ENCODE data around the gene CENPF. TPM values are rescaled to one million over a fixed set of nuclear protein-coding genes. Genes with fewer than 3 reads are reported as not detected.
A peak's percentile ranks its signal among the peaks of the same experiment; 100 is the strongest.
"Not testable (repeated sequence)": the region's sequence is repeated elsewhere in the genome, so short reads cannot be mapped to it uniquely, and the experiment has no call there.

Gene CENPF
- total and polyA plus RNA-seq, 9 of the 15 experiments (the other 6 are each of a cell fraction or from before 2014, with no cell fraction given): 50.6 to 180 (median 98.3) TPM

- H3K9ac ChIP-seq (ENCODE audit: insufficient read depth in 1 of 2, low read depth in 2 of 2, low read length in 2 of 2); H3K27me3 ChIP-seq (ENCODE audit: control insufficient read depth in 2 of 2, insufficient read depth in 2 of 2, low read length in 2 of 2); H3K9me1 ChIP-seq (ENCODE audit: control insufficient read depth, insufficient read depth, low read length); BruUV-seq (replicated peaks); DNase-seq (ENCODE audit: extremely low read depth in 1 of 4, low spot score in 3 of 4); H3K4me3 ChIP-seq; H3K9me3 ChIP-seq (replicated peaks; ENCODE audit: control insufficient read depth, insufficient read depth, low read depth, low read length); H3K4me2 ChIP-seq (ENCODE audit: insufficient read depth, low read length); ATAC-seq; FAIRE-seq; H3K27ac ChIP-seq (ENCODE audit: extremely low read depth, low read depth, low read length); H4K20me1 ChIP-seq (replicated peaks; ENCODE audit: control insufficient read depth, insufficient read depth, low read length); in situ Hi-C loops (cut with MboI); CTCF ChIA-PET (ENCODE audit: low intra/inter-chr PET ratio); intact Hi-C loops (cut with micrococcal nuclease); H2AFZ ChIP-seq (ENCODE audit: low read depth, low read length): not testable (repeated sequence)
- POLR2A ChIA-PET: interaction anchor here (1.7 kb wide), 1 partner anchor 8 kb away, joined by 5 read pairs; no protein-coding TSS in a partner anchor
- TF ChIP-seq ZBTB33 (CRISPR knock-in tag; IDR thresholded peaks at IDR 0.05) (peak; percentile 77; the same call in 1 of the 2 replicates), RBFOX2 (IDR thresholded peaks at IDR 0.05; ENCODE audit: low read depth, low read length) (peak; percentile 67), POLR2G (IDR thresholded peaks at IDR 0.05; ENCODE audit: low read depth, low read length) (0 out of 2 replicates have a peak, but pooled peaks have one; percentile 15)
- Histone ChIP-seq H3K4me1 (replicated peaks in 1 of 2; ENCODE audit: control insufficient read depth in 2 of 2, insufficient read depth in 2 of 2, low read length in 2 of 2) (peaks cover 9 to 14% of the 10 kb centered on the region in 2 experiments; a peak in 3 of 5 replicates), H3K36me3 (ENCODE audit: control insufficient read depth, insufficient read depth, low read length) (peaks cover 28% of the 10 kb centered on the region), H3K79me2 (ENCODE audit: control insufficient read depth, insufficient read depth, low read length) (peaks cover 74% of the 10 kb centered on the region)
- 86% methylated on average over 40 of the region's 63 CpGs for WGBS (ENCODE audit: insufficient coverage, low coverage, missing lambda C conversion rate)
Observed at GRCh38 chr1:214605933-214606925, 3.2 kb downstream of the CENPF start.
